Umbilical cord (tissue), 2 donors: ENCODE measurements around the gene MDFIC. TPM values are rescaled to one million over a fixed set of nuclear protein-coding genes. Genes with fewer than 3 reads are reported as not detected.

Source experiments
- DNase-seq: peaks from one replicate; pipeline ENCODE4 v3.0.0-alpha.2; 2015; ENCODE audit warnings: low spot score
- total RNA-seq: library from RNA; depleted of rRNA; stranded (reverse); fragments of >200 nt; gene quantifications from one replicate; pipeline ENCODE4 v1.2.3, GENCODE V29; 2014; ENCODE audit warnings: low replicate concordance; ENCODE audit not compliant: insufficient read depth

Gene MDFIC
- total RNA-seq, 1 donor from 2014 or later: 66.2 TPM

DNA sequence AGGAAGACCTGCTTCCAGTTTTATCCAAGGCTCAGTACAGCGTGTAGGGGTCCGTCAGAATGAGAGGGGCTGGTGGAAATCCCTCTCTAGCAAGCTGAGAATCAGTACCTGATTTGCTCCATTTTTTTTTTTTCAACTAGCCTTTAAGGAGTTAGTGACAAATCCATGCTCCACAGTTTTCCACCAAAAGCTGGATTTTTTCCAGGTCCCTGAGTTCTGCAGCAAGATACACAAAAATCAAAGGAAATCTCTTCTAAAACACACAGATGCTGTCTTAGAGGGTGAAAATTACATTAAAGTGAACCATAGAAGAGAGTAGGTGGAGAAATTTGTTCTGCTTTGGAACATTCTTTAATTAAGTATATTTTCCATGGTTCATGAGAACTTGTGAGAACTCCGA, 30.4 kb downstream of the MDFIC start:
- DNase-seq: peak; percentile 53

DNA sequence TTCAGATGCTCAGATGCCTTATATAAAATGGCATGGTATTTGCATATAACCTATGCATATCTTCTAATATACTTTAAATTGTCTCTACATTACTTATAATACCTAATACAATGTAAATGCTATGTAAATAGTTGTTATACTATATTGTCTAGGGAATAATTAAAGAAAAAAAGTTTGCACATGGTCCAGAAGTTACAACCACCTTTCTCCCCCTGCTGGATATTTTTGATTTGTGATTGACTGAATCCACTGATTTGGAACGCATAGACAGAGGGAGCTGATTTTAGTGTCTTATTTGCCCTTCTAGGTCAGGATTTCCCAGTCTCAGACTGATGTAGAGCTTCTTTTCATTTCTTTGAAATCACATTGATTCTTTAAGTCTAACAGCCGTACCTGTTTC, 31.8 kb downstream of the MDFIC start:
- no peak for DNase-seq

DNA sequence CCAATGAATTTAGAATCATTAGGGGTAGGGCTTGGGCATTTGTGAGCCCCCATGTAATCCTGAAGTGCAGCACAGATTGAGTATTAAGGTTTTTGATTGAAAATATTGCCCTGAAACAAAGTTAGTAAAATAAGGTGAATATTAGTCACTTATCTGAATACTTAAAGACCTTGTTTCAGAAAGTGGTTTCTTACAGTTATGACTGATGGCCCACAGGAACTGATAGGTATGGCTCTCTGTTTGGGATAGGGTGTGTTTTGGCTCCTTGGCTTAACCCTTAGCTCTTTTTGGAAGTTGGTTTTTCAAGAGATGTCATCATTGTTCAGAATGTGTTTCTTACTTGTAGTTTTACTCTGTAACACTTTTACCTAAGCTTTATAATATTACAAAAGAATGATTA, 34.8 kb downstream of the MDFIC start:
- no peak for DNase-seq

DNA sequence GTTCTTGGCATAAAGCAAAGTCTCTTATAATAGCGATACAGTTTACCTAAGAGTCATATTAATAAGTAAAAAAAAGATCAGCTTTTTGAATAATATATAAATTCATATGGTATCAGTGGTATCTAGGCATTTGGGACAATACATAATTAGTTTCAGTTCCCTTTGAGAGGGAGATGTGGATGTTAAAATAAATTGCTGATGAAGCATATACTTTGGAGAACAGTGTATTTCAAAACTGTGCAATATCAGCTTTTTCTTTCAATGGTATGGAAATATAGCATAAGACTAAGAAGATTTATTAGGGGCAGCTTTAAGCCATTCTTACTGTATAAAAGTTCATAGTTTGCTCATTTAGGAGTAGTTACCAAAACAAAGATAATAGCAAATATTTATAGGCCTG, 35.5 kb downstream of the MDFIC start:
- DNase-seq: peak; percentile 9

DNA sequence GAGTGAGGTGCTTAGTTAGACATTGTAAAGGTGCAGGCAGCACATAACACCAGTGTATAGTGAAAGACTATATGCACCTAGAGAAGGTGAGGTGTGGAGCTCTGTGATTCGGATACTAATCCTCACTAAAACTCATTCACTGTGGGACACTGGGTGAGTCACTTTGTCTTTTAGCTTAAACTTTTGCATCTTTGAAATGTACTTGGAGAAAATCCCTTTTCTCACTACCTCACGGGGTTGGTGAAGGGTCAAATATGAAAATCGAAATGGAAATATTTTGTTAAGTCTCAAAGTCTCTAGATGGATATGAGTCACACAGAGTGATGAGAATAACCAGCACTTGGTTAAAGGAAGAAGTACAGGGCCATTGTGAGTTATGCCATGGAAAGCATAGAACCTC, 38.0 kb downstream of the MDFIC start:
- DNase-seq: peak; percentile 28

DNA sequence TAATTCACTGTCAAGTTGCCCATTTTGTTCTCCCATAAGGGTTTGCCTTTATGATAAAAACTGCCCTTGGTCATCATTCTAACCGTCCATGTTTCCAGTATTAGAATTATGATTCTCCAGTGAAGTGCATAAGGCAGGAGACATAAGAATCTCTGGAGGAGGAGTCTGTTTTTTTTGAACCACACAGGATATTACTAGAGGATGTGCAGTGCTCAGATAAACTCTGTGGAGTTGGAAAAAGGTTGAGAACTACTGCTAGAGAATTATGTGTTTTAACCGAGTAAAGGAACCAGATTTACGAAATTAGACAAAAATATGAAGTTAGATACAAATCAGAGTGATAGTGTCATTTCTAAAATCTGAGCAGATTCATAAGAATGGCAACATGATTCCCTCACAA, 40.5 kb downstream of the MDFIC start:
- no peak for DNase-seq

DNA sequence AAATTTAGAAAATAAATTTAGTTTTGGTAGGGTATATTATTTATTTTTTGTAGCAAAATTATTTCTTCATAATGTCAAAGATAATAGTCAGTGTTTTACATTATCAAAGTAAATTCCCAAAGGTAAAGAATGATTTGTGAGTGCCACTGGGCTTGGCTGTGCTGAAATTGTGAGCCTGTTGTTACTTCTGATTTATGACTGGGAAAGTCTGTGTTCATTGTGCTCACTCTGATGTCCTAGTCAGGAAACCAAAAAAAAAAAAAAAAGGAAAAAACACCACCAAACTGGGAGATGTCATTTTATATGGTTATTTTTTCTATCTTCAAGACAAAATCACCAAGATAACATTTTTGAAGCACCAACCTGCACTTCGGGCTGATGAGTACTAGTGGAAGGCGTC, 44.3 kb downstream of the MDFIC start:
- DNase-seq: no peak

DNA sequence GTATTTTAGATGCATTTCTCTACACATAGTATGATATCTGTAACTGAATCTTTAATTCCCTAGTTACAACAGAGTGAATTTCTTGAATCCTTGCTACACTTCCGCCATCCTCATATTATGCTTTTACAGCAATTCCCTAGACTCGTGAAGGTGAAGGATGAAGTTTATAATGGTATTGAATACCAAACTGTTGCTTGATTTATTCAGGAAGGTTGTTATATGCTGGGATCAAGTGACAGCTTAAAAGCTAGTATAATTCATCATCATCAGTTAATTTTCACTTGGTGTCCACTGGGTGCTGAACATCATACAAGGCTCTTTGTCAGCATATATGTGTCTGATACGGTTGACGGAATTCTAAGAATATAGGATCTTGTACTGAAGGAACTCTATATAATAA, 47.2 kb downstream of the MDFIC start:
- no peak for DNase-seq

DNA sequence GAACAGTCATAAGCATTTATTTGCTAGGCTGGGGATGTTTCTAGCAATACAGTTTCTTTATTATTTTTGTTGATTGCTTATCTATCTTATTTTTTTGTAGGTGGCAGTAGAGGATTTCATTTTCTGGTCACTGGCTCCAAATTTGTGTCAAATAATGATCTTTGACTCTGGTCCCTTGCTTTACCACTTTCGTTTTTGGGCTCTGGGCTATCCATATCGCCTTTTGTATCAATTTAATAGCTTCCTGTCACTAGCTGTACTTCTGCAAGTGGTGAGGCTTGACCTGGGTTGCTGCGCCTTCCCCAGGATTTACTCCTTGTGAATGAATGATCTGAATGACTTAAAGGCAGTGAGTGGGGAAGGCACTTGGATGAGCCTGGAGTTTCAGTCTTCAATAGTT, 48.4 kb downstream of the MDFIC start:
- no peak for DNase-seq

DNA sequence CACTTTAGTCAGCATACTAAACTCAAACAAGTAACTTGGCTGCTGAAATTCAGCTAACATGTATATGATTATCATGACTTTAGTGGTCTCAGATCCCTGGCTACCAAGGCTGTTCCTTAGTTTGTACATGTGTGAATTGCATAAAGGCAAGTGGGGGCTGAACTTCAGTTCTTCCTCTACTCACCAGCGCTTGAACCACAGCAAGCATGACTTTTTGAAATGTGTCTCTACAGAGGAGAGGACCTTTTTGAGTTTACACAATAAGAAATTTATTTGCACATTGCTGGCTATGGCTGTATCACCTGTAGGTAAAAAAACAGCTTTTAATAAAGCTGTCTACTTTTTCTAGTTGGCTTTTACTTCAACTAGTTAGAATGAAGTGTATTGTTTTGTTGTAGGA, 48.8 kb downstream of the MDFIC start:
- no peak for DNase-seq

DNA sequence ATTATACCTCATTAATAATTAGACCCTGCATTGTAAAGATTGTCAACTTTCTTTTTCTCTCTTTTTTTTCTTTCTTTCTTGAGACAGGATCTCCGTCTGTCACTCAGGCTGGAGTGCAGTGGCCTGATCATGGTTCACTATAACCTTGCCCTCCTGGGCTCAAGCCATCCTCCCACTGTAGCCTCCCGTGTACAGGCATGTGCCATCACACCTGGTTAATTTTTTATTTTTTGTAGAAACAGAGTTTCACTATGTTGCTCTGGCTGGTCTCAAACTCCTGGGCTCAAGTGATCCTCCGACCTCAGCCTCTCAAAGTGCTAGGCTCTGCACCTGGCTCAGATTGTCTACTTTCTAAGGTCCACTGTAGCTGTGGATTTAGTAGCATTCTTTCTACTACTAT, 50.7 kb downstream of the MDFIC start:
- no peak for DNase-seq

DNA sequence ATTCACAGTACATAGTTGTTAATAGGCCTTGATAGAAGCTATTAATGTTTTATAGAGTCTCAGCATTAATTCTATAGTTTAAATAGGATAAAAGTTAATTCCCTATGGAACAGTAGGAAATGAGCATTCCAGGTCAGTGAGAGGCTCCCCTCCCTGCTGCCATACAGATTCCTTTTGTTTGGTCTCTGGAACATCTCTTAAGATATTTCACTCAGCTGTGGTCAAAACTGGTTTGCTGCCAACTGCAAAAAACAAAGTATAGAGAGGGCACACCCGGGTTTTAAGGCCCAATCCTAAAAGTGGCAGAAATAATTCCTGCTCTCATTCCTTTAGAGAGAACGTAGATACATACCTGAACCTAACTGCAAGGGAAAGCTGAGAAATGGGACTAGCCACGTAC, 51.3 kb downstream of the MDFIC start:
- peak; percentile 52 for DNase-seq

DNA sequence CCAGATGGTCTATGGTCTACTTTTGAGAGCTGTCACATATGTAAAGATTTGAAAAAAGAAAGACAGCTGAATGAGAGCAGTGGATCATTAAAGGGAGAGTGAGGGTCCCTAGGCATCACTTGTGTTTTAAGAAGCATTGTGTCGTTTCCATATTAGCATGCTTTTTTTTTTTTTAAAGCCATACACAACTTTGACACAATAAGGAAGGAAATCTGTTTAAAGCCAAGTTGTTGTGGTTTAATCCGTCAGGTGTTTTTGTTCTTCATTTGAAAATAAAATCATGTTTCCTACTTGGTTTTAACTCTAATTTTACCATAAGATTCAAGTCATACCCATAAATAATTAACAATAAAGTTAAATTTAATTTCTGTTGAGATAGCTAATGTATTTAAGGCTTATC, 53.5 kb downstream of the MDFIC start:
- DNase-seq: no peak

DNA sequence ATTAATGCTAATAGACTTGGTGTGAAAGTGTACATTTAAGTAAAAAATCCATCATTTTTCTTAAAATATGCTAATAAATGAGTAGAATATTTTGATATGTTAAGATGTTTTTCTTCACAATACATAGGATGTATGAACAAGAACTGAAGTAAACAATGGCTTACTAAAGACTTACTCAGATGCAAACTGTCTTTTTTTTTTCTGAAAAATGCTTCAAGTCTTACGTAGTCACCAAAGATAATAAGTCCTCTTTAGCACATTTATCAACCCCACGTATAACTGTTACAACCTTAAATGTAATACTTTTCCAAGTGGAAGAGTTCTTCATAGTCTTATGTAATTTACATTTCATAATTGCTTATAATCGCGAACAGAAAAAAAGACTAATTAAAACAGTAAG, 54.8 kb downstream of the MDFIC start:
- DNase-seq: no peak

DNA sequence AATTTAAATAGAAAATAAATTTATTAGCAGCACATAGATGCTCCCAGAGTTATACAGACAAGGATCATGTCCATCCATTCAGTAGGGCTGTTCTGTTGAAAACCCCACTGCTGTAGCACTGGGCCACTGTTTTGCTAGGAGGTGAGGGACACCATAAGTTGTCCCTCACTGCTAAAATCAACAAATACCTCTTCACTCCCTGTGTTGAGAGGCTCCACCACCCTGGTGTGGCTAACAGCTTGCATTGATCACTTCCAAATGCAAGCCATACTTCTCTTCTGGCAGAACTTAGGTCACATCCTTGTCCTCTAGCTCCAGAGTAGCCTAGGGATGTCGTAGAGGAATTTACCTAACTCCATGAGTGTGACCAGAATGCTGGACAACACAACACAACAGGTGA, 55.4 kb downstream of the MDFIC start:
- DNase-seq: no peak

DNA sequence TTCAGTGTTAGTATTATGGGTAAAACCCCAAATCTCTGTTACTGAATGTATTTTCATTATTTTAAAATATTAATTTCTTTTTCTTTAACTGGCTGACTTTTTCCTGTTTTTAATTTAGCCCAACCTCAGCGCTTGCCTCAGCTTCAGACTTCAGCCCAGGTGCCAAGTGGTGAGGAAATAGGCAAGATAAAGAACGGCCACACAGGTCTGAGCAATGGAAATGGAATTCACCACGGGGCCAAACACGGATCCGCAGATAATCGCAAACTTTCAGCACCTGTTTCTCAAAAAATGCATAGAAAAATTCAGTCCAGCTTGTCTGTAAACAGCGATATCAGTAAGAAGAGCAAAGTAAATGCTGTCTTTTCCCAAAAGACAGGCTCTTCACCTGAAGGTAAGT, 57.5 kb downstream of the MDFIC start:
- DNase-seq: no peak

DNA sequence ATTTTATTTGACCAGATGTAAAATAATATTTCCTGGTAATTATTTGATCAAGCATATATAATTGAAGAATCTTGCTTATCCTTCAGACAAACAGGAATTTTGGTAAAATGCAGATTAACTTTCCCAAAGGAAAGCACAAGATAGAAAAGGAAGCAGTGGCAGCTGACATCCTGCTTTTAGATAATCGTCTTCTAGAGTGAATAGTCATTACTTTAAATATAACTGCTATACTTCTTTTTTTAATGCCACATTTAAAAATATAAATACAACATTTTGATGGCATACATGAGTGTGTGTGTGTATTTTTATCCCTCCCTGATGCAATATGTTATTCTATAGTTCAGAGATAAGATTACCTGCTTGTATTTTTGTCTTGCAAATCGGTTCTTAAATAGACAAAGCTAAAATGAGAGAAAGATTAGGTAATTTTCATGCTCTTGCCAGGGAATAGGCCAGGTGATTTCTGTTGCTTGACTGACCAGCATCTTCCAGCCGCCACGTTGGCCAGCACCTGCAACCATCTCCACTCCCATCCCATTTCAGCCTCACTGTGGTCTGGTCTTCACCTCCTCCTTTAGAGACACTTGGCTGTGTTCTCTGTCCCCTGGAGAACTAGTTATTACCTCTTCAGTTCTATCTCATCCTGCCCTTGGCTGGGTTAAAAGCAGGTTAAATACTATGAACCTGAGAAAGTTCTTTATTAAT, 58.1 kb downstream of the MDFIC start:
- no peak for DNase-seq

DNA sequence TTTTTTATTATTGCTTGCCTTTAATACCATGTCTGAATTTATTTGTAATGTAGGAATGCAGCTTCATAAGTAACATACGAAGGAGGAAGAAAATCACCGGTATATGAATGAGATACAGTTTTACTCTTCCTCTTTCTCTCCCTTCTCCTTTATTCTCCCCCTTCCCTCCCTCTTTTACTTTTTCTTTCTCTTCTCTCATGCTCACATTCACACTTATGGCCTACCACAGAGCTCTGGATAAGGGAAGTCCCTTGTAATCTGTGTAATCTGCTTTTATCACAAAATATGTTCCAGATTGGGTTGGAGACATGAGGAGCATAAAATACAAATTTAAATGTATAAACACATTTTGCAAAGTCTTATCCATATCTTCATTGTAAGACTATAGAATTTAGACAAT, 59.4 kb downstream of the MDFIC start:
- no peak for DNase-seq

DNA sequence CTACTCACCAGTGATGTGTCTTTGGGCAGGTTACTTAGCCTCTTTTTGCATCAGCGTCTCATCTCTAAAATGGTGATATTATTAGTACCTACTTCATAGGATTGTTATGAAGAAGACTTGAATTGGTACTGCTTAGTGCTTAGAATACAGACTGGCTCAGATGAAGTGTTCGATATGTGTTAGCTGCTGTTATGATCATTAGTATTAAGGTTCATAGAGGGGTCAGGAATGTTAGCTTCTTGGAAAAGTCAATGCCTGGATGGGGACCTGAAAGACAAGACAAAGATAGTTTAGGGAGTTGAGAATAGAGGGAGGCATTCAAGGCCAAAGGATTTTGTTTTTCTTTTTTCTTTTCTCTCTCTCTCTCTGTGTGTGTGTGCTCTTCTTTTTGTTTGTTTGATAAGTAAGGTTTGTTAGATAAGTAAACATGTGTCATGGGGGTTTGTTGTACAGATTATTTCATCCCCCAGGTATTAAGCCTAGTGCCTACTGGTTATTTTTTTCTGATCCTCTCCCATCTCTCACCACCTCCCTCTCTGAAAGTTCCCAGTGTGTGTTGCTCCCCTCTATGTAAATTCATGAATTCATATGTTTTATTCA, 63.3 kb downstream of the MDFIC start:
- no peak for DNase-seq

DNA sequence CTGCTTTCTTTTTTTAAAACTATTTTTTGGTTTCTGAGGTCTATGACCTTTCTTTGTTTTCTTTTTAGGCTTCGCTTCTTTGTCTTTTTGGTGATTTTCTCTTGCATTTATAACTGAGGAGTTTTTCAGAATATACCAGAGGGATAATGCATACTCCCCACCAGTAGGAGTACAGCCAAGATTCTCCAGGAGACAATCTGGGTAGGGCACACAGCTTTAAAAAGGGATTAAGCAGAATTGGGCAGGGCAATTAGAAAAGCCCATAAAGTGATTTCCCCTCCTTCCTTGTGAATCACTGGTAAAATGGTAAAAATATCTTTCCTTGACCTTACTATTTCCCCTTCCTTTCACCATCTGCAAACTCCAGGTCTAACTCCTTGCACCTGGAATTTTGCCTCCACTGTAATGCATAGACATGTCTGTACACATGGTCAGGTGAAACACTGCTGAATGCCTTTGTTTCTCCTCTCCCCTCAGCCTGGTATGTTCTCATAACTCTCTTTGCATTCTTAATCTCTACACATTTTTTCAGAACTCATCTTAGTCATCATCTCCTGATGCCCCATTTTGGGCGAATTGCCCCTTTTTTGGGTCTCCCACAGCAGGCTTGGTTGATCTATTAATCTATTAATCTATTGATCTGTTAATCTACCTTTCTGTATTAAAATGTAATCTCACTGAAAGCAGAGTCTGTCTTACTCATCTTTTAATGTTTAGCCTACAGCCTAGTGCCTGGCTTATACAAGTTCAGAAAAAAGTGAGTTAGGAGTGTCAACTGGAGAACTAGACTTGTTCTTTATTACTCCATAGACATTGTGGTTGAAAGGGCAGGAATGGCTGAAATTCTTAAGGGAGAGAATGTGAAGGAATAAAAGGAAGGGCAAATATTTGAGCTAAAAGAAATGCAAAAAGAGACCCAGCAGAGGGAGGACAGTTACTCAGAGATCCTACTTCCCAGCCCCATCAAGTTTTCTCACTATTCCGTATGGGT, 64.6 kb downstream of the MDFIC start:
- no peak for DNase-seq

DNA sequence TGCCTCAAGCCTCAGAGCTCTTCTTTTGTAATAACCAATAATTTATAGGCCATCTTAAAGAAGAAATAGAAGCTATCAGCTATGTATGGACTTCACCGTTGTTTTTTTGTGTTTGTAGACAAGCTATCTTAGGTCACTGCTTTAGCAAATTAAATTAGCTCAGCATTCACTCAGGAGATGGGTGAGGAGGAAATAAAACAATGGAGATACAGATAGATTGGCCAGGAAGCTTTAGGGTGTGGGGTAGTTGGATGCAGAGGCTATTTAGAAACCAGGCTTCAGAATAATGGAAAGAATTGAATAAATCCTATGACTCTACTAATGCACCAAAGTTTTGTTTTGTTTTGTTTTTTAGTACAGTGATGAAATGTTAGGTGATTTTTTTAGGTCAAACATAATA, 66.1 kb downstream of the MDFIC start:
- DNase-seq: no peak

DNA sequence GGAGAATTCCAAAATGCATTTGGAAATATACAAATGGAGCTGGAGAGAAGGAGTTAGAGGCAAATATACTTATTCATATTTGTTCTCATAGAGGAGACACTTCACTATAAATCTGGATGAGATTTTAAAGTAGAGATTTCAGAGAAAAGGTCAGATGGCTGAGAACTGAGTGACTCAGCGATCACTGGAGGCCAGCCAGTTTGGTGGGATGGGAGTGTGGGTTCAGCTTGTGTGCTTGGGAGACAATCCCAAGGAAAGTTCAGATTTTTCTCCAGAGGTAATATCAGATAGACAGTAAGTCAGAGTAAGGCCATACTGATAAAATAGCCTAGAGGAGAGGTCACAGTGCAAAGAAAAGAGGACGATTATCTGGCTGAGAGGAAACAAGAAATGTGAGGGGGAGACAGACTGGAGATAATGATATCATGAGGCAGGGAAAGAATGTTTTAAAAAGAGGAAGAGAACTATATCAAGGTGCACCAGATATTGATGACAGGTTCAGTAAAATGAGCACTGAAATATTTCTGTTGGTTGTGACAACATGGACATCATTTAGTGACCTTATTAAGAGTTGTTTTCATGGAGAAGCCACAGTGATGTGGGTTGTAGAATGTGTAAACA, 67.0 kb downstream of the MDFIC start:
- DNase-seq: peak; percentile 59
